SK-N-SH (cell line): Measurements from ENCODE around the gene IGF2BP3.

Experiments
- CTCF ChIP-seq: fragments of 200-600 bp; sonication (generic); IDR thresholded peaks from 2 replicates; pipeline ENCODE4 v1.6.1; 2017; ENCODE audit warnings: antibody characterized with exemption, mild to moderate bottlenecking, moderate library complexity
- EP300 ChIP-seq, 2 experiments: IDR thresholded peaks; 2 replicates each; pipeline versions ENCODE4 v1.4.0 to v1.6.1; 2012; ENCODE audit warnings: borderline replicate concordance in 1 of 2, low read depth in 1 of 2, low read length in 1 of 2
- GABPA ChIP-seq: IDR thresholded peaks from 2 replicates; pipeline ENCODE4 v1.4.0; 2012; ENCODE audit warnings: low read depth, mild to moderate bottlenecking
- RAD21 ChIP-seq: IDR thresholded peaks from 2 replicates; pipeline ENCODE4 v1.6.1; 2012; ENCODE audit warnings: mild to moderate bottlenecking, low read length
- RFX5 ChIP-seq: IDR thresholded peaks from 2 replicates; pipeline ENCODE4 v1.6.1; 2012; ENCODE audit warnings: mild to moderate bottlenecking, improper control_type of control experiment, low read length
- USF1 ChIP-seq: IDR thresholded peaks from 2 replicates; pipeline ENCODE4 v1.4.0; 2012; ENCODE audit warnings: low read depth, borderline replicate concordance

GRCh38 chr7:23380556-23380955 lies 89.7 kb downstream of the IGF2BP3 start:
- no peak for TF ChIP-seq CTCF
- TF ChIP-seq RAD21 = no peak
- no peak for TF ChIP-seq GABPA
- TF ChIP-seq RFX5 = no peak
- TF ChIP-seq EP300 (IDR thresholded peaks at IDR 0.05; ENCODE audit: borderline replicate concordance in 1 of 2, low read depth in 1 of 2, low read length in 1 of 2) = no peak
- no peak for TF ChIP-seq USF1
